Testis (tissue), 2 donors: ENCODE measurements around the gene PCSK4.

Source experiments
- POLR2A ChIP-seq: fragments of 450-650 bp; IDR thresholded peaks from one replicate; pipeline ENCODE4 v1.6.1; 2017; ENCODE audit warnings: antibody characterized with exemption, mild to moderate bottlenecking, moderate library complexity
- TF ChIP-seq, protein P1 (sequence below), 3 experiments: fragments of 450-650 bp in 2 of 3; fragments of 200-600 bp in 1 of 3; sonication (generic) in 1 of 3; IDR thresholded peaks; one replicate each; pipeline ENCODE4 v1.5.1; 2016 to 2019; ENCODE audit warnings: antibody characterized with exemption in 3 of 3, mild to moderate bottlenecking in 2 of 3, moderate library complexity in 1 of 3

DNA sequence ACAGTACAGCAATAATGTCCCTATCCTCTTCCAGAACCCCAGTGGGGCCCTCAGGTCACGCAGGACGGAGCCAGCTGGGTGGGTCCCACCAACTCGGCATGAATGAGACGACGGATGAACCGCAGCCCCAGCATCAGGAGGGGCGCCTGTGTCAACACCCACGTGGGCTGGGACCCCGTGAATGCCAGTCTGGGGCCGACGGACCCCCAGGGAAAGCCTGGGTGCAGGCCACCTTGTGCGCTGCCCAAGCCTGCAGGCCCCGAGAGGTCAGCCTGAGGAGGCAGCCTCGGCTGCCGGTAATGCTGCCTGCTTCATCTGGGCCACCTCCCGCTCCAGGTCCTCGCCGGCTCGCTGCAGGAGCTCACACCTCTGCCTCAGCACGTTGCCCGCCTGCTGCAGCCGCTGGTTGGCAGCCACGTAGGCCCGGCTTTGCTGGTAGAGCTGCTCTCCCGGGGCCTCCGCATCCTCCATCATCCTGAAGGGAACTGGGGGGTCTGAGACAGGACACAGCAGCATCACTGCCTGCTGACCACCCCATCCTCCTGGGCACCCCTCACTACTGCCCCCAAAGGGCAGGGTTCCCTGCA is 15.3 kb downstream of the PCSK4 start:
- TF ChIP-seq, protein P1, sequence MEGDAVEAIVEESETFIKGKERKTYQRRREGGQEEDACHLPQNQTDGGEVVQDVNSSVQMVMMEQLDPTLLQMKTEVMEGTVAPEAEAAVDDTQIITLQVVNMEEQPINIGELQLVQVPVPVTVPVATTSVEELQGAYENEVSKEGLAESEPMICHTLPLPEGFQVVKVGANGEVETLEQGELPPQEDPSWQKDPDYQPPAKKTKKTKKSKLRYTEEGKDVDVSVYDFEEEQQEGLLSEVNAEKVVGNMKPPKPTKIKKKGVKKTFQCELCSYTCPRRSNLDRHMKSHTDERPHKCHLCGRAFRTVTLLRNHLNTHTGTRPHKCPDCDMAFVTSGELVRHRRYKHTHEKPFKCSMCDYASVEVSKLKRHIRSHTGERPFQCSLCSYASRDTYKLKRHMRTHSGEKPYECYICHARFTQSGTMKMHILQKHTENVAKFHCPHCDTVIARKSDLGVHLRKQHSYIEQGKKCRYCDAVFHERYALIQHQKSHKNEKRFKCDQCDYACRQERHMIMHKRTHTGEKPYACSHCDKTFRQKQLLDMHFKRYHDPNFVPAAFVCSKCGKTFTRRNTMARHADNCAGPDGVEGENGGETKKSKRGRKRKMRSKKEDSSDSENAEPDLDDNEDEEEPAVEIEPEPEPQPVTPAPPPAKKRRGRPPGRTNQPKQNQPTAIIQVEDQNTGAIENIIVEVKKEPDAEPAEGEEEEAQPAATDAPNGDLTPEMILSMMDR (IDR thresholded peaks at IDR 0.05) = no peak
- no peak for TF ChIP-seq POLR2A
